ENCODE results near the gene PLD1.
"Not testable (repeated sequence)": the region's sequence is repeated elsewhere in the genome, so short reads cannot be mapped to it uniquely, and the experiment has no call there.

The PLD1 gene

GRCh38 chr3:171822431-171823106 lies 12.3 kb upstream of the PLD1 start:
- Histone ChIP-seq H3K9ac (ENCODE audit: low read length) (no peak overlapping the region), H3K4me1 (ENCODE audit: control insufficient read depth, insufficient read depth, low read length) (no peaks in the 10 kb centered on the region), H3K36me3 (ENCODE audit: control insufficient read depth, insufficient read depth, low read length) (no peaks in the 10 kb centered on the region), H3K27me3 (ENCODE audit: control insufficient read depth, insufficient read depth, low read length) (no peaks in the 10 kb centered on the region), H3K27ac (ENCODE audit: low read depth, low read length) (no peak overlapping the region), H3K4me3 (ENCODE audit: low read length) (no peak overlapping the region)

- Histone ChIP-seq H3K4me1 (ENCODE audit: control insufficient read depth, insufficient read depth, low read length) (no peaks in the 10 kb centered on the region), H3K27ac (ENCODE audit: low read depth, low read length) (no peak overlapping the region), H3K36me3 (ENCODE audit: control insufficient read depth, insufficient read depth, low read length) (no peaks in the 10 kb centered on the region), H3K4me3 (ENCODE audit: low read length) (no peak overlapping the region), H3K9ac (ENCODE audit: low read length) (no peak overlapping the region), H3K27me3 (ENCODE audit: control insufficient read depth, insufficient read depth, low read length) (no peaks in the 10 kb centered on the region)
Observed at GRCh38 chr3:171821778-171822358, 11.6 kb upstream of the PLD1 start.

GRCh38 chr3:171821044-171821443 lies 10.8 kb upstream of the PLD1 start:
- H3K4me1 ChIP-seq (ENCODE audit: control insufficient read depth, insufficient read depth, low read length), result no peaks in the 10 kb centered on the region
- H3K36me3 ChIP-seq (ENCODE audit: control insufficient read depth, insufficient read depth, low read length), result no peaks in the 10 kb centered on the region
- H3K27ac ChIP-seq (ENCODE audit: low read depth, low read length), result no peak overlapping the region
- H3K4me3 ChIP-seq (ENCODE audit: low read length), result no peak overlapping the region
- H3K9ac ChIP-seq (ENCODE audit: low read length), result no peak overlapping the region
- no peaks in the 10 kb centered on the region for H3K27me3 ChIP-seq (ENCODE audit: control insufficient read depth, insufficient read depth, low read length)

- H3K4me3 ChIP-seq (ENCODE audit: low read length), result no peak overlapping the region
- H3K9ac ChIP-seq (ENCODE audit: low read length), result no peak overlapping the region
- H3K27me3 ChIP-seq (ENCODE audit: control insufficient read depth, insufficient read depth, low read length), result no peaks in the 10 kb centered on the region
- H3K4me1 ChIP-seq (ENCODE audit: control insufficient read depth, insufficient read depth, low read length), result no peaks in the 10 kb centered on the region
- H3K36me3 ChIP-seq (ENCODE audit: control insufficient read depth, insufficient read depth, low read length), result no peaks in the 10 kb centered on the region
- H3K27ac ChIP-seq (ENCODE audit: low read depth, low read length), result no peak overlapping the region
Observed at GRCh38 chr3:171817074-171817800, 7.0 kb upstream of the PLD1 start.

GRCh38 chr3:171815973-171816595 lies 5.8 kb upstream of the PLD1 start:
- no peaks in the 10 kb centered on the region for H3K27me3 ChIP-seq (ENCODE audit: control insufficient read depth, insufficient read depth, low read length)
- no peak overlapping the region for H3K27ac ChIP-seq (ENCODE audit: low read depth, low read length)
- no peak overlapping the region for H3K9ac ChIP-seq (ENCODE audit: low read length)
- H3K36me3 ChIP-seq (ENCODE audit: control insufficient read depth, insufficient read depth, low read length), result no peaks in the 10 kb centered on the region
- no peaks in the 10 kb centered on the region for H3K4me1 ChIP-seq (ENCODE audit: control insufficient read depth, insufficient read depth, low read length)
- no peak overlapping the region for H3K4me3 ChIP-seq (ENCODE audit: low read length)

GRCh38 chr3:171814662-171815061 lies 4.4 kb upstream of the PLD1 start:
- not testable (repeated sequence) for H3K27ac ChIP-seq (ENCODE audit: low read depth, low read length); H3K27me3 ChIP-seq (ENCODE audit: control insufficient read depth, insufficient read depth, low read length); H3K4me3 ChIP-seq (ENCODE audit: low read length); H3K9ac ChIP-seq (ENCODE audit: low read length); H3K4me1 ChIP-seq (ENCODE audit: control insufficient read depth, insufficient read depth, low read length); H3K36me3 ChIP-seq (ENCODE audit: control insufficient read depth, insufficient read depth, low read length)

GRCh38 chr3:171813897-171814460 lies 3.7 kb upstream of the PLD1 start:
- Histone ChIP-seq H3K27me3 (ENCODE audit: control insufficient read depth, insufficient read depth, low read length) (no peaks in the 10 kb centered on the region), H3K4me1 (ENCODE audit: control insufficient read depth, insufficient read depth, low read length) (no peaks in the 10 kb centered on the region), H3K4me3 (ENCODE audit: low read length) (no peak overlapping the region), H3K27ac (ENCODE audit: low read depth, low read length) (no peak overlapping the region), H3K36me3 (ENCODE audit: control insufficient read depth, insufficient read depth, low read length) (no peaks in the 10 kb centered on the region), H3K9ac (ENCODE audit: low read length) (no peak overlapping the region)

- H3K27ac ChIP-seq (ENCODE audit: low read depth, low read length), result no peak overlapping the region
Observed at GRCh38 chr3:171813278-171813896, 3.1 kb upstream of the PLD1 start.

GRCh38 chr3:171812811-171813210 lies 2.5 kb upstream of the PLD1 start:
- H3K27me3 ChIP-seq (ENCODE audit: control insufficient read depth, insufficient read depth, low read length), result no peaks in the 10 kb centered on the region
- H3K4me3 ChIP-seq (ENCODE audit: low read length), result no peak overlapping the region
- H3K27ac ChIP-seq (ENCODE audit: low read depth, low read length), result no peak overlapping the region
- H3K9ac ChIP-seq (ENCODE audit: low read length), result no peak overlapping the region
- no peaks in the 10 kb centered on the region for H3K36me3 ChIP-seq (ENCODE audit: control insufficient read depth, insufficient read depth, low read length)
- no peaks in the 10 kb centered on the region for H3K4me1 ChIP-seq (ENCODE audit: control insufficient read depth, insufficient read depth, low read length)

More at GRCh38 chr3:171813278-171813896, 3.1 kb upstream of the PLD1 start:
- H3K36me3 ChIP-seq (ENCODE audit: control insufficient read depth, insufficient read depth, low read length), result no peaks in the 10 kb centered on the region
- no peaks in the 10 kb centered on the region for H3K4me1 ChIP-seq (ENCODE audit: control insufficient read depth, insufficient read depth, low read length)
- H3K9ac ChIP-seq (ENCODE audit: low read length), result no peak overlapping the region
- H3K27me3 ChIP-seq (ENCODE audit: control insufficient read depth, insufficient read depth, low read length), result no peaks in the 10 kb centered on the region
- H3K4me3 ChIP-seq (ENCODE audit: low read length), result no peak overlapping the region

GRCh38 chr3:171811913-171812335 lies 1.6 kb upstream of the PLD1 start:
- Histone ChIP-seq H3K27me3 (ENCODE audit: control insufficient read depth, insufficient read depth, low read length) (no peaks in the 10 kb centered on the region), H3K4me3 (ENCODE audit: low read length) (no peak overlapping the region), H3K9ac (ENCODE audit: low read length) (no peak overlapping the region), H3K4me1 (ENCODE audit: control insufficient read depth, insufficient read depth, low read length) (no peaks in the 10 kb centered on the region), H3K36me3 (ENCODE audit: control insufficient read depth, insufficient read depth, low read length) (no peaks in the 10 kb centered on the region), H3K27ac (ENCODE audit: low read depth, low read length) (no peak overlapping the region)

GRCh38 chr3:171811295-171811912 lies 1.1 kb upstream of the PLD1 start:
- H3K4me1 ChIP-seq (ENCODE audit: control insufficient read depth, insufficient read depth, low read length), result no peaks in the 10 kb centered on the region
- H3K9ac ChIP-seq (ENCODE audit: low read length), result peak overlapping the region; percentile 24
- H3K27me3 ChIP-seq (ENCODE audit: control insufficient read depth, insufficient read depth, low read length), result no peaks in the 10 kb centered on the region
- peak overlapping the region; percentile 81 for H3K4me3 ChIP-seq (ENCODE audit: low read length)
- no peaks in the 10 kb centered on the region for H3K36me3 ChIP-seq (ENCODE audit: control insufficient read depth, insufficient read depth, low read length)
- H3K27ac ChIP-seq (ENCODE audit: low read depth, low read length), result peak overlapping the region; percentile 76

Data from rectal smooth muscle tissue (tissue), 1 donor.